Measurements from ENCODE around the gene CNR1.

CNR1 gene

DNA sequence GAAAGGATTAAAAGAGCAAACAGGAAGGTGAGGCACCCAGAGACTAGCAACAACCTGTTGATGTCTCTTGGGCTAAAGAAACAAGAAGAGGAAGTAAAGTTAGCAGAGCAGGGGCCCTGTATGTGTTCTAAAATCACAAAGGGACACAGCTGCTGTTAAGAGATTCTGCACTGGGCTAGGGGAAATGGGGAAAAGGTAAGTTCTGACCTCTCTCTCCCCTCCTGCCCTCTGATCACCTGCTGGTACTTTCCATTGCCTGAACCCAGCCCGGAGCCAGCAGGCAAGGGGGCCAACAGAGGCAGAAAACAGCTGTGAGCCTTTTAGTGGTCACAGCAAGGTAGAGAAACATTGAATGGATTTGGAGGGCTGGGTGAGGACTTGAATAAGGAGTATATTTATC is 13.5 kb upstream of the CNR1 start:
- no peak for DNase-seq (ENCODE audit: low read depth)
- no peak overlapping the region for H3K4me3 ChIP-seq (ENCODE audit: control insufficient read depth, low read depth, low read length)
- TF ChIP-seq, protein P1, sequence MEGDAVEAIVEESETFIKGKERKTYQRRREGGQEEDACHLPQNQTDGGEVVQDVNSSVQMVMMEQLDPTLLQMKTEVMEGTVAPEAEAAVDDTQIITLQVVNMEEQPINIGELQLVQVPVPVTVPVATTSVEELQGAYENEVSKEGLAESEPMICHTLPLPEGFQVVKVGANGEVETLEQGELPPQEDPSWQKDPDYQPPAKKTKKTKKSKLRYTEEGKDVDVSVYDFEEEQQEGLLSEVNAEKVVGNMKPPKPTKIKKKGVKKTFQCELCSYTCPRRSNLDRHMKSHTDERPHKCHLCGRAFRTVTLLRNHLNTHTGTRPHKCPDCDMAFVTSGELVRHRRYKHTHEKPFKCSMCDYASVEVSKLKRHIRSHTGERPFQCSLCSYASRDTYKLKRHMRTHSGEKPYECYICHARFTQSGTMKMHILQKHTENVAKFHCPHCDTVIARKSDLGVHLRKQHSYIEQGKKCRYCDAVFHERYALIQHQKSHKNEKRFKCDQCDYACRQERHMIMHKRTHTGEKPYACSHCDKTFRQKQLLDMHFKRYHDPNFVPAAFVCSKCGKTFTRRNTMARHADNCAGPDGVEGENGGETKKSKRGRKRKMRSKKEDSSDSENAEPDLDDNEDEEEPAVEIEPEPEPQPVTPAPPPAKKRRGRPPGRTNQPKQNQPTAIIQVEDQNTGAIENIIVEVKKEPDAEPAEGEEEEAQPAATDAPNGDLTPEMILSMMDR (conservative IDR thresholded peaks at IDR 0.05; ENCODE audit: control insufficient read depth, insufficient read depth, low read depth, low read length): no peak

DNA sequence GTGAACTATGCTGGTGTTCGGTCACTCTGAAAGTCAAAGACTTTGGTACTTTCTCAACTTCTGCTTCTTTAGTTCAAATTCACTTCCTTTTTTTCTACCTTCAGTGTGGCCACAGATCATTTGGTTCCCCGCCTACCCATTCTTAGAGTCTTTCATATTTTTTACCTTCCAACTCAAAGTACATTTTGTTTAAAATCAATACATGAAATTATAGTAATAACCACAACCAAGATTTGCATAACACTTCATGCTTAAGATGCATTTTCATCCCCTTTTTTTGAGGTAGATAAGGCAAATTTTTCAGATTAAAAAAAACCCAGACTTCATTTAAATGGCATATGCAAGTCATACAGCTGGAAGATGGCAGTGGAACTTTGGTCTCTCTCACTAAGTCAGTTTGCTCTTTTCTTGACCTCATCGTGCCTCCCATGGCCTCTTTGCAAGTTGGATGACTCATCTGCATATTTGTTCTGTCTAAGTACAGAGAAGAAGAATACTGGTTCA is 11.9 kb upstream of the CNR1 start:
- no peak overlapping the region for H3K4me3 ChIP-seq (ENCODE audit: control insufficient read depth, low read depth, low read length)
- TF ChIP-seq, protein P1 (conservative IDR thresholded peaks at IDR 0.05; ENCODE audit: control insufficient read depth, insufficient read depth, low read depth, low read length): no peak
- peak; percentile 74 for DNase-seq (ENCODE audit: low read depth)

DNA sequence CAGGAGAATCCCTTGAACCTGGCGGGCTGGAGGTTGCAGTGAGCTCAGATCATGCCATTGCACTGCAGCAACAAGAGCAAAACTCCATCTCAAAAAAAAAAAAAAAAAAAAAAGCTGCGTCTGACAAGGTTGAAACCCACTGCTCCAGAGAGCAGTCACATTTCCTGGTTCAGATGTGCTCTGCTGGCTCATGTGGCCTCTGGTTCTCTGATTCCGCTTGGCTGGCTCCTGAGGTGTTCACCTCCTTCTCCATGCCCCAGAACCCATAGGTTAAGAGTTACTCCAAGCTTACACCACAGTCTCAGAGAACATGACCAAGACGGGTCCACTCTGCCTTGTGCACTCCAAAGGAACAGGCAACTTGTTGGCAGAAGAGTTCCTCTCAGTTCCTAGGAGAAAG is 8.8 kb upstream of the CNR1 start:
- DNase-seq (ENCODE audit: low read depth): no peak
- TF ChIP-seq, protein P1 (conservative IDR thresholded peaks at IDR 0.05; ENCODE audit: control insufficient read depth, insufficient read depth, low read depth, low read length): no peak
- no peak overlapping the region for H3K4me3 ChIP-seq (ENCODE audit: control insufficient read depth, low read depth, low read length)

DNA sequence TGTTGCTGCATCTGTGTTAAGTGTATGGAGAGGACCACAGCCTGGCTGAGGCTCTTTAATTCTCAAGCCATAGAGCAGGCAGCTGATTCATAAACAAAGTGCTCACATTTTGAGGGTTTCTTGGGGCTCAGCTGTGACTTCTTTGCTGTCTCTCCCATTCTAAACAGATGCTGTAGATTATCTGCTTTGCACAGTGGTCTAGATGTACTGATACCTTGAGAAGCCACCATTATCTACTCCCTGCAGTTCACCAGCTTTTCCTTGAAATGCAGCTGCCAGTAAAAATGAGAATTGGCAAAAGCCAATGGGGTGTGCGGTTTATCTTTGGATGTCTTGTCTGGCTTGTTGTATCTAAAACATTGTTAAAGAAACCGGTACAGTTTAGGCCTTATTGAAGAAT is 5.2 kb upstream of the CNR1 start:
- DNase-seq (ENCODE audit: low read depth): no peak
- TF ChIP-seq, protein P1 (conservative IDR thresholded peaks at IDR 0.05; ENCODE audit: control insufficient read depth, insufficient read depth, low read depth, low read length): no peak
- no peak overlapping the region for H3K4me3 ChIP-seq (ENCODE audit: control insufficient read depth, low read depth, low read length)

DNA sequence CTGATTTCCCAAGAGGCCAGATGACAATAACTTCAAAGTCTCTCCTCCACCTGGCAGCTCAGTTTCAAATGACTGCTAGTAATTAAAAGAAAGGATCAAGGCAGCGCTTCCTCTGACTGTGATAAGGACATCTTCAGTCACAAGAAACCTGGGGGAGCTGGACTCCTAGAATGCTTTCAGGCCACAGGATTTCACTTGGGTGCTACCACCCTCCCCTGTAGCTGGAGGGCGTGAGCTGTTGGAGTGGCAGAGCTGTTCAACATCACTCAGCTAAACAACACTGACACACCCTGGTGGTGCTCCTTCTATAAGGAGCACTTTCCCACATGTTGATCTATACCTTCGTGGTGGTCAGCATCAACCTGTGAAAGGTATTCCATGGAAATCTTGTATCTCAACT is 2.2 kb upstream of the CNR1 start:
- H3K4me3 ChIP-seq (ENCODE audit: control insufficient read depth, low read depth, low read length): no peak overlapping the region
- DNase-seq (ENCODE audit: low read depth): no peak
- TF ChIP-seq, protein P1 (conservative IDR thresholded peaks at IDR 0.05; ENCODE audit: control insufficient read depth, insufficient read depth, low read depth, low read length): no peak

DNA sequence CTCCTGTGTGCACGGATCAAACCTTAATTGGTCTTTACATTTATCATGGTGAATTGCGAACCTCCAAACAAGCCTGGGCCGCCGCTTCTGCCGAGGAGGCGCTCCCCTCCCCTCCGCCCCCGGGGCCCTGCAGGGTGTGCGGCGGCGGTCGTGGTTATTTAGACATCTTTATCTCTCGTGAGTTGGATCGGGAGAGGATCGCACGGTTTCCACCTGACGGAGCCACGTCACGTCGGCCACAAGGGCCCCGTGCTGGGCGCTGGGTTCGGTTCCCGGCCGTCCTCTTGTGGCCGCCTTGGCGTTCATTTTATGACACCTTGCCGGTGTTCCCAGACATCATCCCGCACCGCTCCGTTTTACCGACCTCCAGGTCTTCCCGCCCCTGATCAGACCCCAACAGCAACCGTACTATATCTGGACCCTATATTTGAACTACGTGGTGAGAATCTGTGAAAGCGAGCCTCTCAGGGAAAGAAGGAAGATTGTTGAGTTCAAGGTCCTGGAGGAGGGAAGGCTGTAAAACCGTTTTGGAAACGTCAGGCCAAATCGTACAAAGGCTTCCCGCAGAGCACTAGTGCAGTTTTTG is 1.3 kb upstream of the CNR1 start:
- H3K4me3 ChIP-seq (ENCODE audit: control insufficient read depth, low read depth, low read length): peak overlapping the region; percentile 27
- DNase-seq (ENCODE audit: low read depth): no peak
- TF ChIP-seq, protein P1 (conservative IDR thresholded peaks at IDR 0.05; ENCODE audit: control insufficient read depth, insufficient read depth, low read depth, low read length): no peak

All from fibroblast of mammary gland (primary cell).